Measurements from ENCODE around the gene SMOC2.

DNA sequence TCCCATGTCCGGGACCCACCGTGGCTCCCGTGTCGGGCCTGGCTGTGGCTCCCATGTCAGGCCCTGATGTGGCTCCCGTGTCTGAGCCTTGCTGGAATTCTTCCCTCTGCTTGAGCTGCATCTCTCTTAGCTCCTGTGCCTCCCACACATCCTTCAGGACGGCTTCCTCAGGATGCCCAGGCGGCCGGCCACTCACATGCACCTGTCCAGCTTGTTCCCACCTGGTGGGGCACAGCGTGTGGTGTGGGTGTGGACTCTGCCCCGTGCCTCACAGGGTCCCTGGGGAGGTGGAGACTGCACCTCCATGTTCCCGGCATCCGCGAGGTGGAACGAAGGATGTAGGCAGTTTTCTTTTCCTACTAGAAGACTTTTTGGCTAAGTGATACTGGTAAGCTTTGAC, 170.7 kb downstream of the SMOC2 start:
- TF ChIP-seq RAD21 (conservative IDR thresholded peaks at IDR 0.05 in 1 of 2, IDR thresholded peaks at IDR 0.05 in 1 of 2): no peak
- no peak for TF ChIP-seq GATA3 (IDR thresholded peaks at IDR 0.05; ENCODE audit: borderline replicate concordance)
- TF ChIP-seq RNF2 (IDR thresholded peaks at IDR 0.05; ENCODE audit: borderline replicate concordance, low read depth): no peak
- no peak for TF ChIP-seq NR3C1 (IDR thresholded peaks at IDR 0.05)
- TF ChIP-seq SMC3 (IDR thresholded peaks at IDR 0.05): no peak
- TF ChIP-seq EHF (CRISPR knock-in tag; IDR thresholded peaks at IDR 0.05): no peak
- TF ChIP-seq CBX2 (IDR thresholded peaks at IDR 0.05; ENCODE audit: borderline replicate concordance, low read depth): no peak

All from A549 (cell line).